Cardiac muscle cell (in vitro differentiated cells and primary cell): ENCODE measurements around the gene DYSF. TPM values are rescaled to one million over a fixed set of nuclear protein-coding genes. Genes with fewer than 3 reads are reported as not detected.

Experiments
- DNase-seq, 2 donors: peaks; one replicate each; pipeline versions ENCODE4 v3.0.0 to v3.0.0-alpha.2; 2010 to 2017; ENCODE audit warnings: low read depth in 1 of 2, low spot score in 1 of 2
- H3K27ac ChIP-seq: fragments of 200-600 bp; sonication (generic); 2 replicates; pipeline ENCODE4 v1.5.1; 2016
- H3K27me3 ChIP-seq: fragments of 200-600 bp; sonication (generic); 2 replicates; pipeline ENCODE4 v1.6.0; 2016; ENCODE audit warnings: control low read depth
- H3K36me3 ChIP-seq: fragments of 200-600 bp; sonication (generic); 2 replicates; pipeline ENCODE4 v1.5.1; 2016; ENCODE audit warnings: control low read depth
- H3K4me1 ChIP-seq: fragments of 200-600 bp; sonication (generic); 2 replicates; pipeline ENCODE4 v1.8.1; 2017; ENCODE audit warnings: low read depth, mild to moderate bottlenecking, mixed run types
- H3K4me3 ChIP-seq: fragments of 200-600 bp; sonication (generic); 2 replicates; pipeline ENCODE4 v1.5.1; 2016; ENCODE audit warnings: mild to moderate bottlenecking
- H3K9me3 ChIP-seq: fragments of 200-600 bp; sonication (generic); 2 replicates; pipeline ENCODE4 v1.5.1; 2017; ENCODE audit warnings: low read depth, mild to moderate bottlenecking, control low read depth
- CTCF ChIP-seq: IDR thresholded peaks from 2 replicates; pipeline ENCODE4 v1.5.1; 2012; ENCODE audit warnings: low read depth, mild to moderate bottlenecking, low read length
- polyA plus RNA-seq: library from polyadenylated mRNA; unstranded; fragments of >200 nt; fragmentation: Nextera tagmentation; extraction: Ambion mirVana; gene quantifications from 2 replicates; pipeline ENCODE4 v1.2.1, GENCODE V29; 2016
- total RNA-seq: library from RNA; depleted of rRNA; stranded (reverse); fragments of >200 nt; gene quantifications from 2 replicates; pipeline ENCODE4 v1.2.3, GENCODE V29; 2016

Gene DYSF
- total and polyA plus RNA-seq, 2 experiments from 2014 or later: 34.6 to 57.4 TPM

GRCh38 chr2:71629771-71630453, 176.6 kb downstream of the DYSF start:
- Histone ChIP-seq H3K36me3 (no peaks in the 10 kb centered on the region), H3K27me3 (no peaks in the 10 kb centered on the region), H3K4me3 (no peak overlapping the region), H3K9me3 (no peaks in the 10 kb centered on the region), H3K27ac (no peak overlapping the region), H3K4me1 (peaks cover 6% of the 10 kb centered on the region)
- no peak for DNase-seq
- no peak for TF ChIP-seq CTCF

GRCh38 chr2:71630454-71631328, 177.3 kb downstream of the DYSF start:
- no peak for DNase-seq
- Histone ChIP-seq H3K27ac (no peak overlapping the region), H3K4me3 (no peak overlapping the region), H3K4me1 (no peaks in the 10 kb centered on the region), H3K9me3 (no peaks in the 10 kb centered on the region), H3K27me3 (no peaks in the 10 kb centered on the region), H3K36me3 (no peaks in the 10 kb centered on the region)
- TF ChIP-seq CTCF: no peak

- peak in 1 of 2 donors; percentile 50 for DNase-seq
Measured at GRCh38 chr2:71631411-71631931, 178.1 kb downstream of the DYSF start.

GRCh38 chr2:71633086-71633485, 179.7 kb downstream of the DYSF start:
- Histone ChIP-seq H3K27me3 (no peaks in the 10 kb centered on the region), H3K36me3 (no peaks in the 10 kb centered on the region), H3K27ac (no peak overlapping the region), H3K4me1 (no peaks in the 10 kb centered on the region), H3K9me3 (no peaks in the 10 kb centered on the region), H3K4me3 (no peak overlapping the region)
- DNase-seq: no peak
- TF ChIP-seq CTCF: no peak

More at GRCh38 chr2:71631411-71631931, 178.1 kb downstream of the DYSF start:
- Histone ChIP-seq H3K27me3 (no peaks in the 10 kb centered on the region), H3K9me3 (no peaks in the 10 kb centered on the region), H3K27ac (no peak overlapping the region), H3K36me3 (no peaks in the 10 kb centered on the region), H3K4me3 (no peak overlapping the region), H3K4me1 (no peaks in the 10 kb centered on the region)
- TF ChIP-seq CTCF: no peak

- Histone ChIP-seq H3K36me3 (no peaks in the 10 kb centered on the region), H3K4me3 (no peak overlapping the region), H3K27ac (no peak overlapping the region), H3K4me1 (no peaks in the 10 kb centered on the region), H3K27me3 (no peaks in the 10 kb centered on the region), H3K9me3 (no peaks in the 10 kb centered on the region)
- no peak for DNase-seq
- no peak for TF ChIP-seq CTCF
Measured at GRCh38 chr2:71634567-71634966, 181.2 kb downstream of the DYSF start.
